CD4-positive, CD25-positive, alpha-beta regulatory T cell (primary cell): ENCODE measurements around the gene RDH11. TPM values are rescaled to one million over a fixed set of nuclear protein-coding genes. Genes with fewer than 3 reads are reported as not detected.

Experiments used
- ATAC-seq, 2 donors: fragments of 150-1000 bp; cut with Tn5 transposase; one replicate each; pipeline ENCODE4 v1.10.0; 2021; ENCODE audit warnings: low read depth in 2 of 2, moderate number of reproducible peaks in 2 of 2, moderate library complexity in 1 of 2
- DNase-seq, 3 donors: peaks; one replicate each; pipeline versions ENCODE4 v3.0.0 to v3.0.0-alpha.2; 2012 to 2022; ENCODE audit warnings: mixed read lengths in 1 of 3
- H3K27ac ChIP-seq: one replicate; pipeline ENCODE4 v1.7.0; 2013; ENCODE audit warnings: mild to moderate bottlenecking, low read length; ENCODE audit not compliant: insufficient read depth, poor library complexity, severe bottlenecking
- H3K27me3 ChIP-seq: one replicate; pipeline ENCODE4 v1.7.0; 2013; ENCODE audit warnings: low read length; ENCODE audit not compliant: control insufficient read depth, insufficient read depth
- H3K36me3 ChIP-seq: one replicate; pipeline ENCODE4 v1.7.0; 2013; ENCODE audit warnings: mild to moderate bottlenecking, low read length, moderate library complexity; ENCODE audit not compliant: control insufficient read depth, insufficient read depth
- H3K4me1 ChIP-seq: 2 replicates; pipeline ENCODE4 v1.7.0; 2013; ENCODE audit warnings: mild to moderate bottlenecking, low read length; ENCODE audit not compliant: insufficient read depth, control insufficient read depth, poor library complexity, severe bottlenecking
- H3K4me3 ChIP-seq: one replicate; pipeline ENCODE4 v1.7.0; 2013; ENCODE audit warnings: low read depth, mild to moderate bottlenecking, low read length, moderate library complexity
- H3K9me3 ChIP-seq, 2 experiments: 1 replicate in 1 of 2; 2 replicates in 1 of 2; pipeline ENCODE4 v1.7.0; 2013; ENCODE audit warnings: low read length in 2 of 2, mild to moderate bottlenecking in 1 of 2, moderate library complexity in 1 of 2; ENCODE audit not compliant: control insufficient read depth in 2 of 2
- H3K27ac Mint-ChIP-seq, 3 donors: one replicate each; pipeline ENCODE4 v1.8.0; 2020 to 2022; ENCODE audit warnings: mild to moderate bottlenecking in 3 of 3, mixed read lengths in 3 of 3, moderate library complexity in 2 of 3
- H3K27me3 Mint-ChIP-seq: one replicate; pipeline ENCODE4 v1.8.0; 2022; ENCODE audit warnings: mild to moderate bottlenecking, mixed read lengths
- H3K36me3 Mint-ChIP-seq: one replicate; pipeline ENCODE4 v1.8.0; 2020; ENCODE audit warnings: mixed read lengths
- H3K4me1 Mint-ChIP-seq, 4 donors: one replicate each; pipeline ENCODE4 v1.8.0; 2020 to 2022; ENCODE audit warnings: mixed read lengths in 4 of 4, mild to moderate bottlenecking in 1 of 4
- H3K4me3 Mint-ChIP-seq, 4 donors: one replicate each; pipeline ENCODE4 v1.8.0; 2020 to 2022; ENCODE audit warnings: mild to moderate bottlenecking in 4 of 4, mixed read lengths in 4 of 4, moderate library complexity in 3 of 4
- H3K9me3 Mint-ChIP-seq, 7 donors: one replicate each; pipeline ENCODE4 v1.8.0; 2020 to 2022; ENCODE audit warnings: mixed read lengths in 7 of 7, mild to moderate bottlenecking in 3 of 7, moderate library complexity in 2 of 7
- polyA plus RNA-seq, 4 donors: library from polyadenylated mRNA; unstranded; fragments of 300-500 nt; fragmentation: Illumina TruSeq; gene quantifications; one replicate each; pipeline ENCODE4 v1.2.3, GENCODE V29; 2021
- total RNA-seq: library from RNA; stranded (reverse); gene quantifications from one replicate; pipeline ENCODE4 v1.2.3, GENCODE V29; 2022

Gene RDH11
- total and polyA plus RNA-seq, 5 donors from 2014 or later: 26.7 to 84.1 (median 72.2) TPM

- peak overlapping the region in 2 of 3 donors; percentile 22 to 92 for H3K27ac Mint-ChIP-seq
These were observed 51.1 kb downstream of the RDH11 start for GRCh38 chr14:67644428-67644827.

GRCh38 chr14:67643713-67644112 lies 51.9 kb downstream of the RDH11 start:
- Mint-ChIP-seq H3K27me3 (no peaks in the 10 kb centered on the region), H3K4me3 (no peak overlapping the region), H3K27ac (peak overlapping the region; percentile 22 to 92 (median 34)), H3K36me3 (peaks cover 12% of the 10 kb centered on the region), H3K4me1 (peaks cover 10 to 24% (median 15%) of the 10 kb centered on the region in 4 donors), H3K9me3 (no peaks in the 10 kb centered on the region)
- Histone ChIP-seq H3K9me3 (no peaks in the 10 kb centered on the region), H3K27ac (no peak overlapping the region), H3K36me3 (peaks cover 24% of the 10 kb centered on the region), H3K27me3 (no peaks in the 10 kb centered on the region), H3K4me3 (no peak overlapping the region), H3K4me1 (peaks cover 5% of the 10 kb centered on the region)
- ATAC-seq: no peak
- peak in 1 of 3 donors; percentile 44 for DNase-seq

More at GRCh38 chr14:67644428-67644827, 51.1 kb downstream of the RDH11 start:
- Histone ChIP-seq H3K27ac (no peak overlapping the region), H3K27me3 (no peaks in the 10 kb centered on the region), H3K4me1 (peaks cover 5% of the 10 kb centered on the region), H3K4me3 (no peak overlapping the region), H3K36me3 (peaks cover 30% of the 10 kb centered on the region), H3K9me3 (no peaks in the 10 kb centered on the region)
- DNase-seq: no peak
- Mint-ChIP-seq H3K36me3 (peaks cover 14% of the 10 kb centered on the region), H3K9me3 (no peaks in the 10 kb centered on the region), H3K27me3 (no peaks in the 10 kb centered on the region), H3K4me3 (no peak overlapping the region), H3K4me1 (peaks cover 10 to 24% (median 15%) of the 10 kb centered on the region in 4 donors)
- no peak for ATAC-seq

DNA sequence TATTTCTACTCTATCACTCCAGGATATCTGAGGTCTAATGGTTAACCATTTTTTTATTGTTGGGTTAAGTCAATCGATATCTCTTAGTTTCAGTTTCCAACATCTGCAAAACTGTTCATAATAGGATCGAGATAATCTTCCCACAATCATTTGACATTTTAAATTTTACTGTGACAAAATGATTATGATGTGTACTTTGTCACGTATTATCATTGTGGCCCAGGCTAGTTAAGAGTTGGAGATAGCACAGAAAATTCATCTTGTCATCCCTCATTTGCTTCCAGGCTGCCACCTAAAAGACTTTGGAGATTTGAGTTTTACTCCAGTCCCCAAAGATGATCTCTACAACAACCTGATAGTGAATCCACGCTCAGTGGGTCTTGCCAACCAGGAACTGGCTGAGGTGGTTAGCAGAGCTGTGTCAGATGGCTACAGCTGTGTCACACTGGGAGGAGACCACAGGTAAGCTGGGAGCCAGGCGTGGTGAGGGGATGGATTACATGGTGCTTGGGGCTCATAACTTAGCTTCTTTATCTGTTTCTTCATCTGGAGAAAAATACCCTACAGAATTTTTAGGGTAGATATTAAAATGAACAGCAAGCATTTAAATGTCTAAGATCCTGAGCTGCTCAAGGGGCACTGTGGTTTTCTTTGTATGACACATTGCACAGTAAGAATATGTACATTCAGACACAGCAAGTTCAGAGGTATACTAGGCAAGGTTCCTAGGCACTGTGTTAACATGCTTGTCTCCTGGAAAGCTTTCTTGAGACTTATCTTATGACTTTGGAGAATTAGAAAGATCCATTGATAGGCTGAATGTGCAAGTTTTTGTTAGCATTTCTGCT lies 53.4 kb downstream of the RDH11 start:
- H3K27me3 Mint-ChIP-seq: no peaks in the 10 kb centered on the region
- H3K9me3 Mint-ChIP-seq: no peaks in the 10 kb centered on the region
- H3K36me3 ChIP-seq: peaks cover 14% of the 10 kb centered on the region
- ATAC-seq (peak in 1 of 2 donors; percentile 52), DNase-seq (peak in 1 of 3 donors; percentile 40)
- no peaks in the 10 kb centered on the region for H3K27me3 ChIP-seq
- H3K4me3 Mint-ChIP-seq: peak overlapping the region in 2 of 4 donors; percentile 4 to 17
- no peak overlapping the region for H3K4me3 ChIP-seq
- H3K27ac Mint-ChIP-seq: peak overlapping the region in 2 of 3 donors; percentile 23 to 67
- no peaks in the 10 kb centered on the region for H3K9me3 ChIP-seq
- H3K36me3 Mint-ChIP-seq: peaks cover 9% of the 10 kb centered on the region
- H3K27ac ChIP-seq: no peak overlapping the region
- peaks cover 5% of the 10 kb centered on the region for H3K4me1 ChIP-seq
- H3K4me1 Mint-ChIP-seq: peaks cover 10 to 24% (median 15%) of the 10 kb centered on the region in 4 donors

DNA sequence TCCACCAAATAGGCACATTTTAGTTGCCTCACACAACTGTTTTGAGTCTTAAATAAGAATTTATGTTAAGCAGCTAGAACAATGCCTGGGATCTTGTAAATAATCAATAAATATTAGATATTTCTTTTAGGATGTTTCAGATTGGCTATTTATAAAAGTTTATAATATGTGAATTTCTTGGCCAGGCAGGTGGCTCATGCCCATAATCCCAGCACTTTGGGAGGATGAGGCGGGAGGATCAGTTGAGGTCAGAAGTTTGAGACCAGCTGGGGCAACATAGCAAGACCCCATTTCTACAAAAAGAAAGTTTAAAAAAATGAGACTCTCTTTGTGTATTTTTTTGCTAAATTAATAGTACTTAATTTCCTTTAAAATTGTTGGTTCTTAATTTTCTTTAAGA lies 54.1 kb downstream of the RDH11 start:
- no peak for DNase-seq
- H3K4me3 ChIP-seq: no peak overlapping the region
- Mint-ChIP-seq H3K4me3 (no peak overlapping the region), H3K27ac (peak overlapping the region in 1 of 3 donors; percentile 67), H3K9me3 (no peaks in the 10 kb centered on the region), H3K4me1 (peaks cover 10 to 24% (median 15%) of the 10 kb centered on the region in 4 donors), H3K36me3 (peaks cover 9% of the 10 kb centered on the region), H3K27me3 (no peaks in the 10 kb centered on the region)
- H3K27me3 ChIP-seq: no peaks in the 10 kb centered on the region
- H3K36me3 ChIP-seq: peaks cover 9% of the 10 kb centered on the region
- ATAC-seq: no peak
- H3K9me3 ChIP-seq: no peaks in the 10 kb centered on the region
- H3K27ac ChIP-seq: no peak overlapping the region
- H3K4me1 ChIP-seq: peaks cover 5% of the 10 kb centered on the region

- no peak overlapping the region for H3K4me3 Mint-ChIP-seq
- no peak overlapping the region for H3K4me3 ChIP-seq
- no peaks in the 10 kb centered on the region for H3K36me3 Mint-ChIP-seq
- ATAC-seq: no peak
- H3K4me1 Mint-ChIP-seq: peaks cover 6 to 16% (median 9%) of the 10 kb centered on the region in 4 donors
- peaks cover 5% of the 10 kb centered on the region for H3K4me1 ChIP-seq
- H3K27ac Mint-ChIP-seq: no peak overlapping the region
- no peak overlapping the region for H3K27ac ChIP-seq
- no peaks in the 10 kb centered on the region for H3K27me3 Mint-ChIP-seq
- H3K27me3 ChIP-seq: no peaks in the 10 kb centered on the region
- no peak for DNase-seq
- H3K36me3 ChIP-seq: no peaks in the 10 kb centered on the region
- H3K9me3 ChIP-seq: no peaks in the 10 kb centered on the region
- no peaks in the 10 kb centered on the region for H3K9me3 Mint-ChIP-seq
These were observed 56.9 kb downstream of the RDH11 start for GRCh38 chr14:67638642-67639041.

GRCh38 chr14:67636361-67636919 lies 59.1 kb downstream of the RDH11 start:
- Histone ChIP-seq H3K4me3 (no peak overlapping the region), H3K4me1 (no peaks in the 10 kb centered on the region), H3K9me3 (no peaks in the 10 kb centered on the region), H3K36me3 (no peaks in the 10 kb centered on the region), H3K27ac (no peak overlapping the region), H3K27me3 (no peaks in the 10 kb centered on the region)
- Mint-ChIP-seq H3K36me3 (peaks cover 5% of the 10 kb centered on the region), H3K27ac (no peak overlapping the region), H3K9me3 (no peaks in the 10 kb centered on the region), H3K4me1 (no peaks in the 10 kb centered on the region), H3K27me3 (no peaks in the 10 kb centered on the region), H3K4me3 (no peak overlapping the region)
- ATAC-seq (no peak), DNase-seq (no peak)

DNA sequence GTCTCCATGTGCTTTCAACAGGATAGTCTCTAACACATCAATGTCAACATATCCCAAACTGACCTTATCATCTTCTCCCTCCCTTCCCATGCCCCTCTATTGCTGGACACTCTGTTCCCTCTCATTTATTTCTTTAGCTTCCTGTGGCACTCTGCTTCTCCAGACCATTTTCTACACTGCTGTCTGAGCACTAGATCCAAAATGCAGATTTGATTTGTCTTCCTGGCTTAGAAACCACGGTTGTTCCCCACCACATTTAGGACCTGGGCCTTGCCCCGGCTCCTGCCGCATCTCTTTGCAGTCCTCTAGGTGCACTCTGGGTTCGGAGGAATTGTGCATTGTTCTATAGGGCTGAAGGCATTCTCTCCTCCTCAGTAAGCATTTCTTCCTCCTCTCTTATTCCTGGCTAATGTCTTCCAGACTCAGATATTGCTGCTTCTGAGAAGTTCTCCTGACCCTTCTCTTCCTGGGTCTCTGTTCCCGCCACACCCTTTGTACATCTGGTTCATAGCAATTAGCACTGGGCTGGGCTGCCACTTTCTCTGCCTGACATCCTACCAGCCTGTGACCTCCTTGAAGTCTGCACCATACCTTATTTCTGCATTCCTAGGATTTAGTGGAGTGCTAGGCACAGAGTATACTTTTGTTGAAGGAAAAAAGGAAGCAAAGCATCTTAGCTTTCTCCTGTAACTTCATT lies 62.0 kb downstream of the RDH11 start:
- no peak overlapping the region for H3K4me3 ChIP-seq
- H3K4me1 Mint-ChIP-seq: no peaks in the 10 kb centered on the region
- H3K36me3 ChIP-seq: no peaks in the 10 kb centered on the region
- no peak overlapping the region for H3K27ac ChIP-seq
- no peak overlapping the region for H3K4me3 Mint-ChIP-seq
- H3K27me3 Mint-ChIP-seq: no peaks in the 10 kb centered on the region
- no peak for DNase-seq
- H3K27ac Mint-ChIP-seq: no peak overlapping the region
- H3K36me3 Mint-ChIP-seq: peaks cover 5% of the 10 kb centered on the region
- H3K4me1 ChIP-seq: no peaks in the 10 kb centered on the region
- ATAC-seq: no peak
- H3K9me3 Mint-ChIP-seq: no peaks in the 10 kb centered on the region
- no peaks in the 10 kb centered on the region for H3K27me3 ChIP-seq
- no peaks in the 10 kb centered on the region for H3K9me3 ChIP-seq
